ENCODE data around the gene GLG1.
"Not testable (repeated sequence)": the region's sequence is repeated elsewhere in the genome, so short reads cannot be mapped to it uniquely, and the experiment has no call there.

Gene GLG1

GRCh38 chr16:74606521-74607309 lies at the start of gene GLG1:
TSS of gene GLG1 (minus strand) at chr16:74607114. CDS start at chr16:74607094, 20 bp downstream.
- TF ChIP-seq POLR2A (IDR thresholded peaks at IDR 0.05; ENCODE audit: extremely low read depth, insufficient read length) = peak; percentile 90
- TF ChIP-seq, protein P1, sequence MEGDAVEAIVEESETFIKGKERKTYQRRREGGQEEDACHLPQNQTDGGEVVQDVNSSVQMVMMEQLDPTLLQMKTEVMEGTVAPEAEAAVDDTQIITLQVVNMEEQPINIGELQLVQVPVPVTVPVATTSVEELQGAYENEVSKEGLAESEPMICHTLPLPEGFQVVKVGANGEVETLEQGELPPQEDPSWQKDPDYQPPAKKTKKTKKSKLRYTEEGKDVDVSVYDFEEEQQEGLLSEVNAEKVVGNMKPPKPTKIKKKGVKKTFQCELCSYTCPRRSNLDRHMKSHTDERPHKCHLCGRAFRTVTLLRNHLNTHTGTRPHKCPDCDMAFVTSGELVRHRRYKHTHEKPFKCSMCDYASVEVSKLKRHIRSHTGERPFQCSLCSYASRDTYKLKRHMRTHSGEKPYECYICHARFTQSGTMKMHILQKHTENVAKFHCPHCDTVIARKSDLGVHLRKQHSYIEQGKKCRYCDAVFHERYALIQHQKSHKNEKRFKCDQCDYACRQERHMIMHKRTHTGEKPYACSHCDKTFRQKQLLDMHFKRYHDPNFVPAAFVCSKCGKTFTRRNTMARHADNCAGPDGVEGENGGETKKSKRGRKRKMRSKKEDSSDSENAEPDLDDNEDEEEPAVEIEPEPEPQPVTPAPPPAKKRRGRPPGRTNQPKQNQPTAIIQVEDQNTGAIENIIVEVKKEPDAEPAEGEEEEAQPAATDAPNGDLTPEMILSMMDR (IDR thresholded peaks at IDR 0.05; ENCODE audit: low read depth, low read length) = no peak
- peak; percentile 30; the same call in 1 of the 2 replicates for TF ChIP-seq MYC (IDR thresholded peaks at IDR 0.05; ENCODE audit: low read depth, low read length)
- TF ChIP-seq, protein P2, sequence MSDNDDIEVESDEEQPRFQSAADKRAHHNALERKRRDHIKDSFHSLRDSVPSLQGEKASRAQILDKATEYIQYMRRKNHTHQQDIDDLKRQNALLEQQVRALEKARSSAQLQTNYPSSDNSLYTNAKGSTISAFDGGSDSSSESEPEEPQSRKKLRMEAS (IDR thresholded peaks at IDR 0.05; ENCODE audit: low read depth, low read length) = 0 out of 2 replicates have a peak, but pooled peaks have one; percentile 6
- peak; percentile 96 for DNase-seq (ENCODE audit: low read depth)
- H3K4me3 ChIP-seq (ENCODE audit: low read depth, low read length) = peak within 1 kb of the TSS; percentile 77

- DNase-seq (ENCODE audit: low read depth) = no peak
- peak overlapping the region; percentile 3 for H3K4me3 ChIP-seq (ENCODE audit: low read depth, low read length)
- TF ChIP-seq MYC (IDR thresholded peaks at IDR 0.05; ENCODE audit: low read depth, low read length) = no peak
- TF ChIP-seq, protein P1 (IDR thresholded peaks at IDR 0.05; ENCODE audit: low read depth, low read length) = no peak
- no peak for TF ChIP-seq POLR2A (IDR thresholded peaks at IDR 0.05; ENCODE audit: extremely low read depth, insufficient read length)
- TF ChIP-seq, protein P2 (IDR thresholded peaks at IDR 0.05; ENCODE audit: low read depth, low read length) = no peak
These were observed 47.7 kb upstream of the GLG1 start for GRCh38 chr16:74654536-74655050.

GRCh38 chr16:74652883-74653282 lies 46.0 kb upstream of the GLG1 start:
- not testable (repeated sequence) for H3K4me3 ChIP-seq (ENCODE audit: low read depth, low read length)
- peak; percentile 28 for DNase-seq (ENCODE audit: low read depth)

DNA sequence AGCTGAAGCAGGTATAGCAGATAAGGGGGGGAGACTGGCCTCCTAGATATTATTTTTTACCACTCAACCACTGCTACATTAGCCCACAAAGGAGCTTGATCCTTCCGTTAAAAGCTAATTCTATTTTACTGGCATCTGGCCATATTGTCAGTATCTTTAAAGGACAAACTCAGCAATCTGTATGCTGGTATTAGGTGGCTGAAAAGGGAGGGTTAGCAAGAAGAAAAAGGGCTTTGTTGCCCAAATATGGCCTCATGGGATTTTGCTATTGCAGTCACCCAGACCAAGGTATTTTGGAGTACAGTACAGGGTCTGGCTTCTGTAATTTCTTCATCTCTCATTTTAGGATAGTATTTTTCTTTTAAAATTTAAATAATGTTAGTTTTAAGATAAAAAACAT lies 45.3 kb upstream of the GLG1 start:
- no peak for DNase-seq (ENCODE audit: low read depth)

GRCh38 chr16:74651841-74652240 lies 44.9 kb upstream of the GLG1 start:
- H3K4me3 ChIP-seq (ENCODE audit: low read depth, low read length) = no peak overlapping the region
- DNase-seq (ENCODE audit: low read depth) = no peak
- TF ChIP-seq MYC (IDR thresholded peaks at IDR 0.05; ENCODE audit: low read depth, low read length) = no peak
- TF ChIP-seq, protein P2 (IDR thresholded peaks at IDR 0.05; ENCODE audit: low read depth, low read length) = no peak
- TF ChIP-seq POLR2A (IDR thresholded peaks at IDR 0.05; ENCODE audit: extremely low read depth, insufficient read length) = no peak
- TF ChIP-seq, protein P1 (IDR thresholded peaks at IDR 0.05; ENCODE audit: low read depth, low read length) = no peak

More for the DNA sequence above, 45.3 kb upstream of the GLG1 start:
- no peak for TF ChIP-seq MYC (IDR thresholded peaks at IDR 0.05; ENCODE audit: low read depth, low read length)
- TF ChIP-seq, protein P1 (IDR thresholded peaks at IDR 0.05; ENCODE audit: low read depth, low read length) = no peak
- TF ChIP-seq, protein P2 (IDR thresholded peaks at IDR 0.05; ENCODE audit: low read depth, low read length) = no peak
- TF ChIP-seq POLR2A (IDR thresholded peaks at IDR 0.05; ENCODE audit: extremely low read depth, insufficient read length) = no peak
- H3K4me3 ChIP-seq (ENCODE audit: low read depth, low read length) = no peak overlapping the region

GRCh38 chr16:74650966-74651567 lies 44.2 kb upstream of the GLG1 start:
- H3K4me3 ChIP-seq (ENCODE audit: low read depth, low read length) = no peak overlapping the region
- TF ChIP-seq, protein P1 (IDR thresholded peaks at IDR 0.05; ENCODE audit: low read depth, low read length) = peak; percentile 30
- TF ChIP-seq POLR2A (IDR thresholded peaks at IDR 0.05; ENCODE audit: extremely low read depth, insufficient read length) (no peak), MYC (IDR thresholded peaks at IDR 0.05; ENCODE audit: low read depth, low read length) (no peak)
- TF ChIP-seq, protein P2 (IDR thresholded peaks at IDR 0.05; ENCODE audit: low read depth, low read length) = no peak
- DNase-seq (ENCODE audit: low read depth) = peak; percentile 39

All from NB4 (cell line).